Measurements from ENCODE around the gene CDK16.

DNA sequence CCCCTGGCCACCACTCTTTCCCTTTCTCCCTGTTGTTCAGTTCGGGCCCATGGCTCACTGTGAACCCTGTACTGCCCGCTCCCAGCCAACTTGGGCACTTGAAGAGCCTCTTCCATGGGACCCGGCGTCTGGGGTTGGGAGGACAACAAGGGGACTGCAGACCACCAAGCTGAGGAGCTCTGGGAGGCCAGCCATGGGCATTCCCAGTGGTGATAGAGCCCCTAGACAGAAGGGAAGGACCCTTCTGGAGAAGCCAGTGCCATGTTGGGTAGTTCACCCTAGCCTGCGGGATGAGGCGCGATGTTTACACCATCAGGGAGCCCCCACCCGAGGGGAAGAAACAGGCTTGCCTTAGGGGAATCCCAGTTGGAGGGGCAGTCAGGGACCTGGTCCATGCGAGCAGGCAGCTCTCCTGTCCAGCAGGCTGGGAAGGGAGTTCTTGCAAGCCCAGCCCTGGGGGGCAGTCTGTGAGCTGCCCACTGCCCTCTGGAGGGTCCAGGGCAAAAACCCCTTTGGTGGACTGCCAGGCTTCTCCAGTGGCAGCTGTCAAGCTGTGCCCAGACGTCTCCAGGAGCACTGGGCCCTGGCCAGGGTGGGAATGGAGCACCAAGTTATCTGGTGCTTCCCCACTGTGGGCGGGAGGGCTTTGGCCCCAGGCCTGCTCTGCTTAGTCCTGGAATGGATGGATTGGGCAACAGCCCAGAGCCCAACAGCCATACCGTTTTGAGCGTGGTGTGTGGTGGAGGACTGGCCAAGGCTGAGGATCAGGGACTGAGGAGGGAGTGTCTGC, 48.6 kb upstream of the CDK16 start:
- TF ChIP-seq, protein P1, sequence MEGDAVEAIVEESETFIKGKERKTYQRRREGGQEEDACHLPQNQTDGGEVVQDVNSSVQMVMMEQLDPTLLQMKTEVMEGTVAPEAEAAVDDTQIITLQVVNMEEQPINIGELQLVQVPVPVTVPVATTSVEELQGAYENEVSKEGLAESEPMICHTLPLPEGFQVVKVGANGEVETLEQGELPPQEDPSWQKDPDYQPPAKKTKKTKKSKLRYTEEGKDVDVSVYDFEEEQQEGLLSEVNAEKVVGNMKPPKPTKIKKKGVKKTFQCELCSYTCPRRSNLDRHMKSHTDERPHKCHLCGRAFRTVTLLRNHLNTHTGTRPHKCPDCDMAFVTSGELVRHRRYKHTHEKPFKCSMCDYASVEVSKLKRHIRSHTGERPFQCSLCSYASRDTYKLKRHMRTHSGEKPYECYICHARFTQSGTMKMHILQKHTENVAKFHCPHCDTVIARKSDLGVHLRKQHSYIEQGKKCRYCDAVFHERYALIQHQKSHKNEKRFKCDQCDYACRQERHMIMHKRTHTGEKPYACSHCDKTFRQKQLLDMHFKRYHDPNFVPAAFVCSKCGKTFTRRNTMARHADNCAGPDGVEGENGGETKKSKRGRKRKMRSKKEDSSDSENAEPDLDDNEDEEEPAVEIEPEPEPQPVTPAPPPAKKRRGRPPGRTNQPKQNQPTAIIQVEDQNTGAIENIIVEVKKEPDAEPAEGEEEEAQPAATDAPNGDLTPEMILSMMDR (conservative IDR thresholded peaks at IDR 0.05) = no peak
- no peak for TF ChIP-seq ZFX (IDR thresholded peaks at IDR 0.05)
